H9 (cell line): Measurements from ENCODE around the gene ETDA. TPM values are rescaled to one million over a fixed set of nuclear protein-coding genes. Genes with fewer than 3 reads are reported as not detected.
"Not testable (repeated sequence)": the region's sequence is repeated elsewhere in the genome, so short reads cannot be mapped to it uniquely, and the experiment has no call there.

Experiments used
- DNase-seq: peaks from one replicate; pipeline ENCODE4 v3.0.0-alpha.2; 2017
- H2AFZ ChIP-seq: one replicate; pipeline ENCODE4 v1.6.1; 2013; ENCODE audit warnings: mild to moderate bottlenecking, low read length, control low read depth, moderate library complexity
- H2AK5ac ChIP-seq: 2 replicates; pipeline ENCODE4 v1.6.1; 2013; ENCODE audit warnings: low read length, control low read depth, mixed read lengths; ENCODE audit not compliant: insufficient read length
- H2BK120ac ChIP-seq: one replicate; pipeline ENCODE4 v1.6.1; 2013; ENCODE audit warnings: low read depth, mild to moderate bottlenecking, low read length, control low read depth, inconsistent platforms; ENCODE audit not compliant: poor library complexity, severe bottlenecking
- H2BK12ac ChIP-seq: 2 replicates; pipeline ENCODE4 v1.6.1; 2013; ENCODE audit warnings: low read length, control low read depth, mixed read lengths, low read depth; ENCODE audit not compliant: insufficient read length
- H2BK15ac ChIP-seq: 2 replicates; pipeline ENCODE4 v1.6.1; 2013; ENCODE audit warnings: low read depth, low read length, control low read depth
- H2BK20ac ChIP-seq: one replicate; pipeline ENCODE4 v1.6.1; 2013; ENCODE audit warnings: low read depth, mild to moderate bottlenecking, low read length, control low read depth, inconsistent platforms; ENCODE audit not compliant: poor library complexity, severe bottlenecking
- H2BK5ac ChIP-seq: 2 replicates; pipeline ENCODE4 v1.6.1; 2013; ENCODE audit warnings: low read length, control low read depth, mixed read lengths; ENCODE audit not compliant: insufficient read length
- H3K14ac ChIP-seq: 2 replicates; pipeline ENCODE4 v1.6.1; 2013; ENCODE audit warnings: low read length, control low read depth; ENCODE audit not compliant: insufficient read depth
- H3K18ac ChIP-seq: 2 replicates; pipeline ENCODE4 v1.6.1; 2013; ENCODE audit warnings: low read depth, mild to moderate bottlenecking, mixed read lengths, low read length, control low read depth; ENCODE audit not compliant: insufficient read length
- H3K23ac ChIP-seq: 2 replicates; pipeline ENCODE4 v1.6.1; 2013; ENCODE audit warnings: low read length, control low read depth, mixed read lengths, low read depth; ENCODE audit not compliant: insufficient read length
- H3K23me2 ChIP-seq: 2 replicates; pipeline ENCODE4 v1.6.1; 2013; ENCODE audit warnings: low read depth, mild to moderate bottlenecking, mixed read lengths, low read length, control low read depth; ENCODE audit not compliant: insufficient read length, poor library complexity, severe bottlenecking
- H3K27ac ChIP-seq: 2 replicates; pipeline ENCODE4 v1.5.1; 2013; ENCODE audit warnings: low read length, control low read depth, mixed read lengths, low read depth; ENCODE audit not compliant: insufficient read length
- H3K27me3 ChIP-seq: 2 replicates; pipeline ENCODE4 v1.6.1; 2013; ENCODE audit warnings: low read length, control low read depth, inconsistent platforms; ENCODE audit not compliant: insufficient read depth
- H3K4ac ChIP-seq: 2 replicates; pipeline ENCODE4 v1.6.1; 2013; ENCODE audit warnings: low read depth, mild to moderate bottlenecking, control low read depth, inconsistent platforms, low read length, moderate library complexity
- H3K4me1 ChIP-seq: 2 replicates; pipeline ENCODE4 v1.6.1; 2013; ENCODE audit warnings: low read length, control low read depth, inconsistent platforms; ENCODE audit not compliant: insufficient read depth
- H3K4me2 ChIP-seq: 2 replicates; pipeline ENCODE4 v1.6.1; 2013; ENCODE audit warnings: low read length, control low read depth, mixed read lengths; ENCODE audit not compliant: insufficient read length, insufficient read depth
- H3K56ac ChIP-seq: 2 replicates; pipeline ENCODE4 v1.6.1; 2013; ENCODE audit warnings: low read depth, mild to moderate bottlenecking, mixed read lengths, low read length, control low read depth; ENCODE audit not compliant: insufficient read length
- H3K79me1 ChIP-seq: 2 replicates; pipeline ENCODE4 v1.6.1; 2013; ENCODE audit warnings: low read depth, mild to moderate bottlenecking, moderate library complexity, low read length, control low read depth, inconsistent platforms; ENCODE audit not compliant: insufficient read depth, poor library complexity, severe bottlenecking
- H3K79me2 ChIP-seq: 2 replicates; pipeline ENCODE4 v1.6.1; 2013; ENCODE audit warnings: low read length, control low read depth, inconsistent platforms; ENCODE audit not compliant: insufficient read depth
- H3K9ac ChIP-seq: 2 replicates; pipeline ENCODE4 v1.6.1; 2013; ENCODE audit warnings: low read length, control low read depth, mixed read lengths; ENCODE audit not compliant: insufficient read length; ENCODE audit errors: extremely low read depth
- H3K9me3 ChIP-seq: one replicate; pipeline ENCODE4 v1.6.1; 2013; ENCODE audit warnings: low read depth, low read length, inconsistent platforms; ENCODE audit not compliant: control insufficient read depth
- H3T11ph ChIP-seq: one replicate; pipeline ENCODE4 v1.6.1; 2013; ENCODE audit warnings: mild to moderate bottlenecking, low read length, control low read depth, inconsistent platforms
- H4K20me1 ChIP-seq: one replicate; pipeline ENCODE4 v1.6.1; 2013; ENCODE audit not compliant: control insufficient read depth, insufficient read length, insufficient read depth
- H4K5ac ChIP-seq: 2 replicates; pipeline ENCODE4 v1.6.1; 2013; ENCODE audit warnings: low read depth, mild to moderate bottlenecking, mixed read lengths, low read length, control low read depth; ENCODE audit not compliant: insufficient read length
- H4K8ac ChIP-seq: replicated peaks from 2 replicates; pipeline ENCODE4 v1.6.1; 2013; ENCODE audit warnings: low read length, control low read depth, mixed read lengths, low read depth; ENCODE audit not compliant: insufficient read length
- H4K91ac ChIP-seq: 2 replicates; pipeline ENCODE4 v1.6.1; 2013; ENCODE audit warnings: low read depth, mild to moderate bottlenecking, moderate library complexity, mixed read lengths, low read length, control low read depth; ENCODE audit not compliant: insufficient read length
- H3K27ac Mint-ChIP-seq, 3 experiments: 2 replicates in 2 of 3; 3 replicates in 1 of 3; pipeline ENCODE4 v1.8.0; 2020 to 2021; ENCODE audit warnings: mixed read lengths in 3 of 3, mild to moderate bottlenecking in 1 of 3, moderate library complexity in 1 of 3
- H3K27me3 Mint-ChIP-seq: 2 replicates; pipeline ENCODE4 v1.8.0; 2021; ENCODE audit warnings: low read depth, mild to moderate bottlenecking, moderate library complexity, mixed read lengths
- H3K36me3 Mint-ChIP-seq, 3 experiments: 2 replicates in 2 of 3; 3 replicates in 1 of 3; pipeline ENCODE4 v1.8.0; 2020 to 2021; ENCODE audit warnings: low read depth in 3 of 3, mixed read lengths in 3 of 3; ENCODE audit not compliant: insufficient read depth in 1 of 3
- H3K4me1 Mint-ChIP-seq, 2 experiments: 2 replicates each; pipeline ENCODE4 v1.8.0; 2020; ENCODE audit warnings: mixed read lengths in 2 of 2
- H3K4me3 Mint-ChIP-seq, 2 experiments: 2 replicates in 1 of 2; 3 replicates in 1 of 2; pipeline ENCODE4 v1.8.0; 2020 to 2021; ENCODE audit warnings: mild to moderate bottlenecking in 2 of 2, mixed read lengths in 2 of 2, moderate library complexity in 1 of 2
- H3K9me3 Mint-ChIP-seq, 2 experiments: 2 replicates in 1 of 2; 3 replicates in 1 of 2; pipeline ENCODE4 v1.8.0; 2020; ENCODE audit warnings: mild to moderate bottlenecking in 2 of 2, mixed read lengths in 2 of 2, moderate library complexity in 1 of 2
- WGBS: extraction: QIAGEN DNeasy Blood & Tissue Kit; methylation state at CpG from one replicate; pipeline ENCODE4 v1.1.7; 2013; ENCODE audit warnings: missing lambda C conversion rate, low lambda C conversion rate, mixed read lengths; ENCODE audit not compliant: insufficient read length; ENCODE audit errors: extremely low coverage; 5-methylcytosine and 5-hydroxymethylcytosine counted together
- long read RNA-seq: library from polyadenylated mRNA; unstranded; transcript quantifications from one replicate; pipeline ENCODE4 v2.0.0, GENCODE V29; 2020
- total RNA-seq: library from RNA; stranded (reverse); gene quantifications from 2 replicates; pipeline ENCODE4 v1.2.1, GENCODE V29; 2021

ETDA gene
- total RNA-seq: not detected in 2 replicates
- long read RNA-seq: 0 reads

DNA sequence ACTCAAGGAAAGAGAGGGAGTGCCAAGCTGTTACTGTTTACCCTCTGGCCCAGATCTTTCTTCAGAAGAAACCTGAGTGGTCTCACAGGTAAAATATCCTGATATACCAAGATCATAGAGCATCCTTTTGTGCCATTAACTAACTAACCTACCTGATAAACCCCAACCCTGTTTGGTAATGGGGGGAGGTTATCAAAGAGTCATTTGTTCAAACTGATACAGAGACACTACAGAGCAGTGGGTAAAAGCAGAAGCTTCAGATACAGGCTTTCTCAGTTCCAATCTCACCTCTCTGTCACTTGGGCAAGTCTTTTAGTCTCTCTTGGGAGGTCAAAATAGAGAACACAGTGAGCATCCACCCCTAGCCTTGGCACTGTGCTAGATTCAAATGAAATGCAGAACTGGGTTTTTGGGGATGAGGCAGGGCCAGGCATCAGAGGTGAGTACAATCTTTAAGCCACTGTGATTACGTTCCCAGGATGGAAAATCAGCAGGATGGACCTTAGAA, at the start of gene ETDA:
TSS of gene ETDA (plus strand) at position 51 of the 508 bp plus-strand sequence. CDS start 1,216 bp downstream, outside the sequence.
- not testable (repeated sequence) for H3K14ac ChIP-seq, H3K36me3 Mint-ChIP-seq, H3K4me1 Mint-ChIP-seq, H4K91ac ChIP-seq, H3K27ac Mint-ChIP-seq, H2AK5ac ChIP-seq, H3K4ac ChIP-seq, H3K56ac ChIP-seq, H3K9me3 ChIP-seq, H3K4me1 ChIP-seq, H4K8ac ChIP-seq, H2BK12ac ChIP-seq, H2BK20ac ChIP-seq, H3K23me2 ChIP-seq, H4K20me1 ChIP-seq, H3K27ac ChIP-seq, H3K23ac ChIP-seq, H2BK15ac ChIP-seq, H3K18ac ChIP-seq, H3K27me3 ChIP-seq, H2AFZ ChIP-seq, H2BK5ac ChIP-seq, H4K5ac ChIP-seq, H3K79me2 ChIP-seq, H3K9me3 Mint-ChIP-seq, H3K9ac ChIP-seq, H3K27me3 Mint-ChIP-seq, H3K4me3 Mint-ChIP-seq, H3K4me2 ChIP-seq, DNase-seq, H3T11ph ChIP-seq, H2BK120ac ChIP-seq, H3K79me1 ChIP-seq
- no CpG with 5 or more reads among the region's 1 CpG for WGBS
